ENCODE results near the gene GRM3. TPM values are rescaled to one million over a fixed set of nuclear protein-coding genes. Genes with fewer than 3 reads are reported as not detected.

GRM3 gene
- total RNA-seq, 2 donors from 2014 or later: not detected

- no peak for ATAC-seq
Measured at GRCh38 chr7:86747698-86748097, 104.0 kb downstream of the GRM3 start.

GRCh38 chr7:86748201-86748600 lies 104.5 kb downstream of the GRM3 start:
- Mint-ChIP-seq H3K36me3 (ENCODE audit: low read depth) (no peaks in the 10 kb centered on the region), H3K27ac (no peak overlapping the region), H3K27me3 (peaks cover 5% of the 10 kb centered on the region), H3K4me3 (no peak overlapping the region), H3K4me1 (no peaks in the 10 kb centered on the region)
- H3K9me3 ChIP-seq (ENCODE audit: control insufficient read depth, low read length, poor library complexity, severe bottlenecking): no peaks in the 10 kb centered on the region
- no peak for DNase-seq
- no peak for ATAC-seq

More at GRCh38 chr7:86747698-86748097, 104.0 kb downstream of the GRM3 start:
- Mint-ChIP-seq H3K27me3 (peaks cover 5% of the 10 kb centered on the region), H3K4me1 (no peaks in the 10 kb centered on the region), H3K27ac (no peak overlapping the region), H3K36me3 (ENCODE audit: low read depth) (no peaks in the 10 kb centered on the region), H3K4me3 (no peak overlapping the region)
- no peak for DNase-seq
- H3K9me3 ChIP-seq (ENCODE audit: control insufficient read depth, low read length, poor library complexity, severe bottlenecking): no peaks in the 10 kb centered on the region

GRCh38 chr7:86748843-86749719 lies 105.4 kb downstream of the GRM3 start:
- H3K4me3 Mint-ChIP-seq: no peak overlapping the region
- H3K9me3 ChIP-seq (ENCODE audit: control insufficient read depth, low read length, poor library complexity, severe bottlenecking): no peaks in the 10 kb centered on the region
- DNase-seq (no peak), ATAC-seq (no peak)
- H3K4me1 Mint-ChIP-seq: no peaks in the 10 kb centered on the region
- H3K27me3 Mint-ChIP-seq: no peaks in the 10 kb centered on the region
- no peak overlapping the region for H3K27ac Mint-ChIP-seq
- H3K36me3 Mint-ChIP-seq (ENCODE audit: low read depth): no peaks in the 10 kb centered on the region

GRCh38 chr7:86749741-86750665 lies 106.3 kb downstream of the GRM3 start:
- Mint-ChIP-seq H3K27ac (peak overlapping the region; percentile 3), H3K4me3 (no peak overlapping the region), H3K4me1 (no peaks in the 10 kb centered on the region), H3K27me3 (no peaks in the 10 kb centered on the region), H3K36me3 (ENCODE audit: low read depth) (no peaks in the 10 kb centered on the region)
- no peaks in the 10 kb centered on the region for H3K9me3 ChIP-seq (ENCODE audit: control insufficient read depth, low read length, poor library complexity, severe bottlenecking)
- no peak for ATAC-seq
- no peak for DNase-seq

GRCh38 chr7:86760236-86760635 lies 116.5 kb downstream of the GRM3 start:
- DNase-seq: no peak
- ATAC-seq: no peak
- H3K4me3 Mint-ChIP-seq: no peak overlapping the region
- H3K9me3 ChIP-seq (ENCODE audit: control insufficient read depth, low read length, poor library complexity, severe bottlenecking): no peaks in the 10 kb centered on the region
- no peaks in the 10 kb centered on the region for H3K4me1 Mint-ChIP-seq
- H3K36me3 Mint-ChIP-seq (ENCODE audit: low read depth): no peaks in the 10 kb centered on the region
- peaks cover 6% of the 10 kb centered on the region for H3K27me3 Mint-ChIP-seq
- no peak overlapping the region for H3K27ac Mint-ChIP-seq

- Mint-ChIP-seq H3K4me3 (no peak overlapping the region), H3K27ac (no peak overlapping the region), H3K27me3 (peaks cover 6% of the 10 kb centered on the region), H3K4me1 (no peaks in the 10 kb centered on the region), H3K36me3 (ENCODE audit: low read depth) (no peaks in the 10 kb centered on the region)
- DNase-seq (no peak), ATAC-seq (no peak)
- no peaks in the 10 kb centered on the region for H3K9me3 ChIP-seq (ENCODE audit: control insufficient read depth, low read length, poor library complexity, severe bottlenecking)
Measured at GRCh38 chr7:86762129-86762528, 118.4 kb downstream of the GRM3 start.

- Mint-ChIP-seq H3K4me1 (no peaks in the 10 kb centered on the region), H3K4me3 (no peak overlapping the region), H3K27ac (no peak overlapping the region), H3K36me3 (ENCODE audit: low read depth) (no peaks in the 10 kb centered on the region), H3K27me3 (peaks cover 6% of the 10 kb centered on the region)
- no peak for DNase-seq
- no peak for ATAC-seq
- no peaks in the 10 kb centered on the region for H3K9me3 ChIP-seq (ENCODE audit: control insufficient read depth, low read length, poor library complexity, severe bottlenecking)
Measured at GRCh38 chr7:86765931-86766330, 122.2 kb downstream of the GRM3 start.

- Mint-ChIP-seq H3K36me3 (ENCODE audit: low read depth) (no peaks in the 10 kb centered on the region), H3K4me1 (no peaks in the 10 kb centered on the region), H3K27me3 (no peaks in the 10 kb centered on the region), H3K4me3 (no peak overlapping the region), H3K27ac (no peak overlapping the region)
- DNase-seq (no peak), ATAC-seq (no peak)
- no peaks in the 10 kb centered on the region for H3K9me3 ChIP-seq (ENCODE audit: control insufficient read depth, low read length, poor library complexity, severe bottlenecking)
Measured at GRCh38 chr7:86768394-86768793, 124.7 kb downstream of the GRM3 start.

GRCh38 chr7:86768967-86769760 lies 125.5 kb downstream of the GRM3 start:
- Mint-ChIP-seq H3K27ac (no peak overlapping the region), H3K4me1 (no peaks in the 10 kb centered on the region), H3K27me3 (no peaks in the 10 kb centered on the region), H3K4me3 (no peak overlapping the region), H3K36me3 (ENCODE audit: low read depth) (no peaks in the 10 kb centered on the region)
- no peaks in the 10 kb centered on the region for H3K9me3 ChIP-seq (ENCODE audit: control insufficient read depth, low read length, poor library complexity, severe bottlenecking)
- ATAC-seq (no peak), DNase-seq (no peak)

GRCh38 chr7:86773309-86773708 lies 129.6 kb downstream of the GRM3 start:
- Mint-ChIP-seq H3K4me1 (no peaks in the 10 kb centered on the region), H3K27me3 (no peaks in the 10 kb centered on the region), H3K36me3 (ENCODE audit: low read depth) (no peaks in the 10 kb centered on the region), H3K4me3 (no peak overlapping the region), H3K27ac (no peak overlapping the region)
- DNase-seq (no peak), ATAC-seq (no peak)
- H3K9me3 ChIP-seq (ENCODE audit: control insufficient read depth, low read length, poor library complexity, severe bottlenecking): no peaks in the 10 kb centered on the region

GRCh38 chr7:86775203-86775602 lies 131.5 kb downstream of the GRM3 start:
- no peaks in the 10 kb centered on the region for H3K27me3 Mint-ChIP-seq

GRCh38 chr7:86776136-86776535 lies 132.4 kb downstream of the GRM3 start:
- no peak overlapping the region for H3K27ac Mint-ChIP-seq
- no peaks in the 10 kb centered on the region for H3K27me3 Mint-ChIP-seq
- ATAC-seq (no peak), DNase-seq (no peak)
- H3K9me3 ChIP-seq (ENCODE audit: control insufficient read depth, low read length, poor library complexity, severe bottlenecking): no peaks in the 10 kb centered on the region
- no peaks in the 10 kb centered on the region for H3K36me3 Mint-ChIP-seq (ENCODE audit: low read depth)
- H3K4me3 Mint-ChIP-seq: no peak overlapping the region
- H3K4me1 Mint-ChIP-seq: no peaks in the 10 kb centered on the region

More at GRCh38 chr7:86775203-86775602, 131.5 kb downstream of the GRM3 start:
- H3K36me3 Mint-ChIP-seq (ENCODE audit: low read depth): no peaks in the 10 kb centered on the region
- H3K4me1 Mint-ChIP-seq: no peaks in the 10 kb centered on the region
- no peaks in the 10 kb centered on the region for H3K9me3 ChIP-seq (ENCODE audit: control insufficient read depth, low read length, poor library complexity, severe bottlenecking)
- ATAC-seq (no peak), DNase-seq (no peak)
- H3K27ac Mint-ChIP-seq: no peak overlapping the region
- no peak overlapping the region for H3K4me3 Mint-ChIP-seq

- DNase-seq: no peak
- no peaks in the 10 kb centered on the region for H3K4me1 Mint-ChIP-seq
- ATAC-seq: no peak
- H3K27me3 Mint-ChIP-seq: no peaks in the 10 kb centered on the region
- no peak overlapping the region for H3K27ac Mint-ChIP-seq
- no peaks in the 10 kb centered on the region for H3K36me3 Mint-ChIP-seq (ENCODE audit: low read depth)
- no peaks in the 10 kb centered on the region for H3K9me3 ChIP-seq (ENCODE audit: control insufficient read depth, low read length, poor library complexity, severe bottlenecking)
- H3K4me3 Mint-ChIP-seq: no peak overlapping the region
Measured at GRCh38 chr7:86778271-86778670, 134.6 kb downstream of the GRM3 start.
